ENCODE data around the gene VEGFC.

DNA sequence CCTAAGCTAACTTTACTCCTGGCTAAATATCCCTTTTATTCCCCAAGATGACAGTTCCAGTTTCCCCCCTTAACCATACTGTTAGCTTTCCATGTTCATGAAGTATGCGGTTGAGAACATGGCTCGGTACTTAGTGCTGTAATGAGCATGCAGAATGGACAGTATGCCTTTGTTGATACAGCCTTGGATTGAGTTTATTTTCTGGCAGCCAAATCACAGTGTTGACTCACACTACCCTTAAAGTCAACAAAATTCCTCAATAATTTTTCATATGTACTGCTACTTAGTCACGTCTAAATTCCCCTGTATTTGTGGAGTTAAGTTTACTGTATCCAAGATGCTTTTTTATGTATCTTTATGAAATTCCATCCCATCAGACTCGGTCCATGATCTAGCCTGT, 1.4 kb upstream of the VEGFC start:
- TF ChIP-seq, protein P1, sequence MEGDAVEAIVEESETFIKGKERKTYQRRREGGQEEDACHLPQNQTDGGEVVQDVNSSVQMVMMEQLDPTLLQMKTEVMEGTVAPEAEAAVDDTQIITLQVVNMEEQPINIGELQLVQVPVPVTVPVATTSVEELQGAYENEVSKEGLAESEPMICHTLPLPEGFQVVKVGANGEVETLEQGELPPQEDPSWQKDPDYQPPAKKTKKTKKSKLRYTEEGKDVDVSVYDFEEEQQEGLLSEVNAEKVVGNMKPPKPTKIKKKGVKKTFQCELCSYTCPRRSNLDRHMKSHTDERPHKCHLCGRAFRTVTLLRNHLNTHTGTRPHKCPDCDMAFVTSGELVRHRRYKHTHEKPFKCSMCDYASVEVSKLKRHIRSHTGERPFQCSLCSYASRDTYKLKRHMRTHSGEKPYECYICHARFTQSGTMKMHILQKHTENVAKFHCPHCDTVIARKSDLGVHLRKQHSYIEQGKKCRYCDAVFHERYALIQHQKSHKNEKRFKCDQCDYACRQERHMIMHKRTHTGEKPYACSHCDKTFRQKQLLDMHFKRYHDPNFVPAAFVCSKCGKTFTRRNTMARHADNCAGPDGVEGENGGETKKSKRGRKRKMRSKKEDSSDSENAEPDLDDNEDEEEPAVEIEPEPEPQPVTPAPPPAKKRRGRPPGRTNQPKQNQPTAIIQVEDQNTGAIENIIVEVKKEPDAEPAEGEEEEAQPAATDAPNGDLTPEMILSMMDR (IDR thresholded peaks at IDR 0.05), result no peak
- TF ChIP-seq POLR2A (IDR thresholded peaks at IDR 0.05), result no peak
